HG02642 (cell line): ENCODE results near the gene IGF2BP3.

ENCODE experiments used
- ATAC-seq: cut with Tn5 transposase; IDR thresholded peaks from one replicate; pipeline ENCODE4 v1.9.1; 2021; ENCODE audit warnings: mild to moderate bottlenecking; ENCODE audit not compliant: unreplicated experiment, poor library complexity

IGF2BP3 gene

GRCh38 chr7:23277359-23277989 is 192.8 kb downstream of the IGF2BP3 start:
- ATAC-seq = peak; percentile 41

GRCh38 chr7:23276947-23277346 is 193.3 kb downstream of the IGF2BP3 start:
- ATAC-seq = no peak

- no peak for ATAC-seq
Measured at GRCh38 chr7:23276376-23276775, 193.9 kb downstream of the IGF2BP3 start.

GRCh38 chr7:23275912-23276311 is 194.4 kb downstream of the IGF2BP3 start:
- no peak for ATAC-seq

GRCh38 chr7:23273141-23273599 is 197.1 kb downstream of the IGF2BP3 start:
- ATAC-seq = peak; percentile 96

GRCh38 chr7:23272275-23272674 is 198.0 kb downstream of the IGF2BP3 start:
- no peak for ATAC-seq

GRCh38 chr7:23268746-23269145 is 201.5 kb downstream of the IGF2BP3 start:
- no peak for ATAC-seq

GRCh38 chr7:23268167-23268566 is 202.1 kb downstream of the IGF2BP3 start:
- ATAC-seq = no peak

- no peak for ATAC-seq
Measured at GRCh38 chr7:23267357-23267756, 202.9 kb downstream of the IGF2BP3 start.

- no peak for ATAC-seq
Measured at GRCh38 chr7:23266918-23267317, 203.4 kb downstream of the IGF2BP3 start.

GRCh38 chr7:23264916-23265458 is 205.3 kb downstream of the IGF2BP3 start:
- peak; percentile 61 for ATAC-seq

- ATAC-seq = peak; percentile 83
Measured at GRCh38 chr7:23261843-23262452, 208.3 kb downstream of the IGF2BP3 start.

GRCh38 chr7:23260371-23260770 is 209.9 kb downstream of the IGF2BP3 start:
- no peak for ATAC-seq
